ENCODE results near the gene PHF13. TPM values are rescaled to one million over a fixed set of nuclear protein-coding genes. Genes with fewer than 3 reads are reported as not detected.

PHF13 gene
- total and polyA plus RNA-seq, 9 of the 15 experiments (the other 6 are each of a cell fraction or from before 2014, with no cell fraction given): 1.8 to 36.1 (median 11.7) TPM

- TF ChIP-seq BCLAF1 (IDR thresholded peaks at IDR 0.05; ENCODE audit: borderline replicate concordance in 1 of 2, control insufficient read depth in 1 of 2, low read depth in 2 of 2, low read length in 1 of 2) (no peak), POLR2AphosphoS5 (IDR thresholded peaks at IDR 0.05; ENCODE audit: control insufficient read depth, insufficient read depth, low read depth, low read length) (peak; percentile 17; the same call in 1 of the 2 replicates), ZBTB40 (IDR thresholded peaks at IDR 0.05) (no peak), ZBTB40 (CRISPR knock-in tag; IDR thresholded peaks at IDR 0.05) (no peak), RBM22 (IDR thresholded peaks at IDR 0.05; ENCODE audit: low read depth, low read length, poor library complexity, severe bottlenecking) (peak; percentile 63), DACH1 (IDR thresholded peaks at IDR 0.05; ENCODE audit: partially characterized antibody) (no peak), MBD1 (CRISPR knock-in tag; IDR thresholded peaks at IDR 0.05) (no peak), NCOA4 (IDR thresholded peaks at IDR 0.05; ENCODE audit: partially characterized antibody) (no peak), BCOR (IDR thresholded peaks at IDR 0.05) (no peak), E2F3 (CRISPR knock-in tag; IDR thresholded peaks at IDR 0.05) (no peak), NBN (IDR thresholded peaks at IDR 0.05; ENCODE audit: low read depth) (no peak), RBFOX2 (IDR thresholded peaks at IDR 0.05; ENCODE audit: low read depth, low read length) (peak; percentile 56; the same call in 1 of the 2 replicates), GTF2F1 (IDR thresholded peaks at IDR 0.05; ENCODE audit: low read depth, low read length) (no peak), ZFPM2 (CRISPR knock-in tag; IDR thresholded peaks at IDR 0.05) (no peak)
Measured at GRCh38 chr1:6588893-6589520, 24.5 kb upstream of the PHF13 start (continued).

All from K562 (cell line).